NCI-H2081 (cell line): ENCODE measurements around the gene RHAG.
"Not testable (repeated sequence)": the region's sequence is repeated elsewhere in the genome, so short reads cannot be mapped to it uniquely, and the experiment has no call there.

Source experiments
- DNase-seq, 2 experiments: peaks; one replicate each; lab custom pipeline; 2025; lab: John Stamatoyannopoulos, UW

RHAG gene

DNA sequence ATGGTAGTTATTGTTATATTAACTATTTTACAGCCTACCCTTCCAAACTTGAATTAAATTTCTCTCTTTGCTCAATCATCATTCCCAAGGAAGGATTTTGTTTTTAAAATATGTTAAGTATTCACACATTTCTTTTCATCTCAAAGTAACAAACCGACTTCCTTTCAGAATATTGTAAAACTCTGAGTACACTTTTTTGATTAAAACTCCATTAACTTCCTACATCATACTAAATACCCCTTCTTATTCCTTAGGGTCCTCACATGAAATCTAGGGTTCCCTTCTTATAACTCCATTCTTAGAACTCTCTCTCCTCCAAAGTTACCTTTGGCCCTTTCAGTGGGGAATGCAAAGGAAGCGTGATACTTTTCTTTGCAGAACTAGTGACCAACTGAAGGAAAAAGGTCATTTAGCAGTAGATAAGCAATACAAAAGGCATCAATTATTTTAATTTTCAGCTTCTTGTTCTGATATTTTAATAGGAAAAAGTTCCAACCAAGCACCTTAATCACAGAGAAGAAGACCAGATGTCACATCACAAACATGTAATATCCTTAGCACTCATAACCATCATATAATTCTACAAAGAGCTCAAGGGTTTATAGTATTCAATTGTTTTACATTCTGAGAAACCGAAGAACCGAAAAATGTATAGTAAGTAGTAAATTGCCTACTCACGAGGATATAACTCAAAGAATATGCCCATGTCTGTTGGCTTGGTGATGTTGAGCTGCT, 494 bp downstream of the RHAG start:
- no peak for DNase-seq

DNA sequence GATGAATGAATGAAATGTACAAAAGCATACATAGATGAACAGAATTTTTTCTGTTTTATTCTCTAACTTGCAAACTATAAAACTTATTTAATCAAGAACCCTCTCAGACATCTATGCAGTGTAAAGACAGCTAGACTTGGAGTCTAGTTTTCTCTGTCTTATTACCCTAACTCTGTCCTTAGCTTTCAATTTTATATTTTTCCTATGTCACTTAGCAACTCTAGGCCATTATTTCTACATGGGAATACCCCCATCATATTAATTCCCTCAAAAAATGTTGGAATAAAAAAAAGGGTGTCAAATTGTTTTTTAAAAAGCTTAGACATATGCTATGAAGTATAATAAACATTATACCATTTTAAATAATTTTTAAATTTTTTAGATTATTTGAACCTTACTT, 1.2 kb downstream of the RHAG start:
- no peak for DNase-seq

GRCh38 chr6:49634836-49635218, 1.8 kb downstream of the RHAG start:
- no peak for DNase-seq

DNA sequence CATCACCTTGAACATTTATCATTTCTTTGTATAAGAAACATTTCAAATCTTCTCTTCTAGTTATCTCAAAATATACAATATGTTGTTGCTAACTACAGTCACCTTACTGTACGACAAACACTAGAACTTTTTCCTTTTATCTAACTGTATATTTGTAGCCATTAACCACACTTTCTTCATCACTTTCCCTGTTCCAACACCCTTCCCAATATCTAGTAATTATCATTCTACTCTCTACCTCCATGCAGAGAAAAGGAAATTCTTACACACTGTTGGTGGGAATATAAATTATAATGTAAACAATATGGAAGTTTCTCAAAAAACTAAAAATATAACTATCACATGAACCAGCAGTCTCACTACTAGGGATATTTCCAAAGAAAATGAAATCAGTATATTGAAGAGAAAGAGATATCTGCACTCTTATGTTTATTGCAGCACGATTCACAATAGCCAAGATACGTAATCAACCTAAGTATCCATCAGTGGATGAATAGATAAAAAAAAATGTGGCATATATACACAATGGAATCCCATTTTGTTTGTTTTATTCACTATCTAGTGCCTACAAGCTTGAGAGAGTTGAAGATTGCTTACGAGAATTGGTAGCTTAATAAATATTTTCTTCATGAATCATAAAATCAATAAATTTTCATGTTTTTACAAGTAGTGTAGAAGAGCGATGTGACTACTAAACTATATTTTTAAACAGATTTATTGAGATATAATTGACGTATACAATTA, 2.4 kb downstream of the RHAG start:
- no peak for DNase-seq

GRCh38 chr6:49633541-49633940, 3.1 kb downstream of the RHAG start:
- no peak for DNase-seq

DNA sequence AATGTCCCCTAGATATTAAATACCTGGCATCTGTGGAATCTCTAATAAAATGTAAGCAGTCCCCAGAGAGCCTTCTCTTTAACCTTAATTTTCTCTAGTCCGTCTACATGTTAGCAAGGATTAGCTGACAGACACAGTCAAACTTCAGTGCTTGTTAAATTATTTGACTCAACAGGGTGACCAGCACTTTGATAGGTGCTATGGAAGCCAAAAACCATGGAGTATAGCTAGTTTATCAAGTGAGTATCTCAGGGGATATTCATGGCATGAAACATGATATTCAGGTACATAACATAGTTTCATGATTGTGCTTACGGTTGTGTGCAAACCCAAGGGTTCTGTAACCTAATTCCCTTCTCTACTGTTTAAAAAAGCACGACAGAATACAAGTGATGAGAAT, 3.9 kb downstream of the RHAG start:
- DNase-seq: no peak

DNA sequence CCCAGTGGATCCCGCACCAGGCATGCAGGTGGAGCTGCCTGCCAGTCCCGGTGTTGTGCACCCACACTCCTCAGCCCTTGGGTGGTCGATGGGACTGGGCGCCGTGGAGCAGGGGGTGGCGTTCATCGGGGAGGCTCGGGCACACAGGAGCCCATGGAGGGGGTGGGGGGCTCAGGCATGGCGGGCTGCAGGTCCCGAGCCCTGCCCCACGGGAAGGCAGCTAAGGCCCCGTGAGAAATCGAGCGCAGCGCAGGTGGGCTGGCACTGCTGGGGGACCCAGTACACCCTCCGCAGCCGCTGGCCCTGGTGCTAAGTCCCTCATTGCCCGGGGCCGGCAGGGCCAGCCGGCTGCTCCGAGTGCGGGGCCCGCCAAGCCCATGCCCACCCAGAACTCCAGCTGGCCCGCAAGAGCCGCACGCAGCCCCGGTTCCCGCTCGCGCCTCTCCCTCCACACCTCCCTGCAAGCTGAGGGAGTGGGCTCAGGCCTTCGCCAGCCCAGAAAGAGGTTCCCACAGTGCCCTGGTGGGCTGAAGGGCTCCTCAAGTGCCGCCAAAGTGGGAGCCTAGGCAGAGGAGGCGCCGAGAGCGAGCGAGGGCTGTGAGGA, 7.1 kb downstream of the RHAG start:
- DNase-seq: not testable (repeated sequence)

- DNase-seq: no peak
These were observed 9.8 kb downstream of the RHAG start for GRCh38 chr6:49626811-49627210.

GRCh38 chr6:49618257-49618656, 18.4 kb downstream of the RHAG start:
- DNase-seq: no peak

DNA sequence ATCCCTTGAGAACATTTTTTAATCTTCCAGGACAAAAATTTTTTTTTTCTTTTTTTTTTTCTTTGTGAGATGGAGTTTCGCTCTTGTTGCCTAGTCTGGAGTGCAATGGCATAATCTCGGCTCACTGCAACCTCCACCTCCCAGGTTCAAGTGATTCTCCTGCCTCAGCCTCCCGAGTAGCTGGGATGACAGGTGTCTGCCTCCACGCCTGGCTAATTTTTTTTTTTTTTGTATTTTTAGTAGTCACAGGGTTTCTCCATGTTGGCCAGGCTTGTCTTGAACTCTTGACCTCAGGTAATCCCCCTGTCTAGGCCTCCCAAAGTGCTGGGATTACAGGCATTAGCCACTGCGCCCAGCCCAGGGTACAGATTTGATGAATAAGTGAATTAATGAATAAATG, 22.5 kb downstream of the RHAG start:
- not testable (repeated sequence) for DNase-seq

GRCh38 chr6:49609285-49609684, 27.4 kb downstream of the RHAG start:
- DNase-seq: no peak

DNA sequence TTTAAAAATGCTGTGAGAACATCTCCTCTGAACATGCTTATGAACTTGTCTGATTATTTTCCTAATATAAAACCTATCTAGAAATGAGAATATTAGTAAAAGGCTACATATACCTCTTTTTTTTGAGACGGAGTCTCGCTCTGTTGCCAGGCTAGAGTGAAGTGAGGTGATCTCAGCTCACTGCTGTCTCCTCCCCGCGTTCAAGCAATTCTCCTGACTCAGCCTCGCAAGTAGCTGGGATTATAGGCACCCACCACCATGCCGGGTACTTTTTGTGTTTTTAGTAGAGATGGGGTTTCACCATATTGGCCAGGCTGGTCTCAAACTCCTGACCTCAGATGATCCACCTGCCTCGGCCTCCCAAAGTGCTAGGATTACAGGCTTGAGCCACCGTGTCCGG, 28.4 kb downstream of the RHAG start:
- DNase-seq: not testable (repeated sequence)

- no peak for DNase-seq
These were observed 29.2 kb downstream of the RHAG start for GRCh38 chr6:49607391-49607982.

DNA sequence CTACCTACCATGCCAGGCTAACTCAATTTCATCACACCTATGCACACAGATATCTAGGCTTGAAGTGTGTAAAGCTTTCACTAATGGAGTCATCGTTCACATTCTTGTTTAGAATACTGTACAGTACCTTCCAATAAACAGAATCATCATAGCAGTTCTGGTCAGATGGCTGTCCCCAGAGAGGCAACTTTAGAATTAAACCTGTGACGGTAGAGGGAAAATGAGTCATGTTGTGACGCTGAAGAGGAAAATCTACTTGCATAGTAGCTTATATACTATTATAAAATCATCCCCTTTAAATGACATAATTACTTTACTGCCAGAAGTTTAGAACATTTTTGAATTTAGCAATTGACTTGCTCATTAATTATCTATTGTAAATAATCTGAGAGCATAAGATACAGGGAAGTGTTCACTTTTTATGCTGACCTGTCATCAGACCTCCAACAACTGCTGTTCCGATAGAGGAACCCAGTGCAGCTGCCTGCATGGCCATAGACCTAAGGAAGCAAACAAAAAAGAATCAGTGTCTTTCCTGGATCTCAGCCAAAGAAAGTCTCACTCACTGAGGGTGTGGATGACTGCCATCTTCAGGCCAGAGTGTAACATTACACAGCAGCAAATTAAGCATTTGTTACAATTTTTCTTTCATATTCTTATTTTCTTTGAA, 29.8 kb downstream of the RHAG start:
- peak; percentile 81 to 89 for DNase-seq

DNA sequence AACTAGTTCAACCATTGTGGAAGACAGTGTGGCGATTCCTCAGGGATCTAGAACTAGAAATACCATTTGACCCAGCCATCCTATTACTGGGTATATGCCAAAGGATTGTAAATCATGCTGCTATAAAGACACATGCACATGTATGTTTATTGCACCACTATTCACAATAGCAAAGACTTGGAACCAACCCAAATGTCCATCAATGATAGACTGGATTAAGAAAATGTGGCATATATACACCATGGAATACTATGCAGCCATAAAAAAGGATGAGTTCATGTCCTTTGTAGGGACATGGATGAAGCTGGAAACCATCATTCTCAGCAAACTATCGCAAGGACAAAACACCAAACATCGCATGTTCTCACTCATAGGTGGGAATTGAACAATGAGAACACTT, 32.6 kb downstream of the RHAG start:
- DNase-seq: not testable (repeated sequence)

DNA sequence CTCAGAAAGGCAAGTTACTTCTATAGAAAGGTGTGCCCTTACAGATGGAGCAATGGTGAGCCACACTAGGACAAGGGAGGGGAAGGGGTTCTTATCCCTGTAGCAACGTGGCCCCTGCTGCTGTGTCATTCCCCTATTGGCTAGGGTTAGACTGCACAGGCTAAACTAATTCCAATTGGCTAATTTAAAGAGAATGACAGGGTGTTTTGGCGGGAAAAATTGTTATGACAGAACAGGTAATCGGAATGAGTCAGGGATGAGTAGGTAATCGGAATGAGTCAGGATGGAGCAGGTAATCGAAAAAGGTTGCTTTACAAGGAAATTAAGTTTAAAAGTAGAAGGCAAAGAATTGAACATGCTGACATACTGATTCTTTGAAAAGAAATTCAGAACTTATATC, 49.4 kb downstream of the RHAG start:
- not testable (repeated sequence) for DNase-seq

- DNase-seq: no peak
These were observed 54.1 kb downstream of the RHAG start for GRCh38 chr6:49582529-49582928.

DNA sequence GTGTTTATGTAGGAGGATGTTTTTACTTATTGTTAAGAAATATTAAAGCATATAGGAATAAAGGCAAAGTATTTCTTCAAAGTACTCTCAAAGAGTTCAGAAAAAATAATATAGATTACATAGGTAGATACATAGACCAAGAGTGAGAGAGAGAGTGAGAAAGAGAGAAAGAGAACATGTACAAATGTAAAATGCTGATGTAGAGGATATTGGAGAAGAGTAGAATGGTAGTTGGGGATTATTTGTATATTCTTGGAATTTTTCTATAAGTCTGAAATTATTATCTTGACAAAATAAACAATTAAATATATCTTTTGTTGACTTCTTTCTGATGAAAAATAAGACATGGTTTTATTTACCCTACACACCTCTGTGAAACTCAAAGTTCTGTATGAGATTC, 57.0 kb downstream of the RHAG start:
- DNase-seq: no peak

DNA sequence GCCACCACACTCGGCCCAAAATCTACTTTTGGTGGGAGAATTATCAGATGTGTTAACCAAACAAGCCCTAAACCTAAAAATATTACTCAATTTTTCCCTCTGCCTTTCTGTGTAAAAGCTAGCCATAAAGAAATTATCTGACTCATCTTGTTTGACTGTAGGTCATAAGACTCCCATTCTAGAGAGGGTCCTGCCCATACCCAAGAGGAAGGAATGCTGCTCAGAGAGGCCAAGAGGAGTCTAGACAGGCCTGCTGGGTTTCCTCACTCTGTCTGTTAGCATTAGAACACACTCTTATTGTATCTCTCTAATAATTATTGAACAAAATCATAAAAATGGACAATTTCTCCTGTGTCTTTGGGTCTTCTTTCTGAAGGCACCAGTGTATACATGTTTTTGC, 60.0 kb downstream of the RHAG start:
- no peak for DNase-seq

DNA sequence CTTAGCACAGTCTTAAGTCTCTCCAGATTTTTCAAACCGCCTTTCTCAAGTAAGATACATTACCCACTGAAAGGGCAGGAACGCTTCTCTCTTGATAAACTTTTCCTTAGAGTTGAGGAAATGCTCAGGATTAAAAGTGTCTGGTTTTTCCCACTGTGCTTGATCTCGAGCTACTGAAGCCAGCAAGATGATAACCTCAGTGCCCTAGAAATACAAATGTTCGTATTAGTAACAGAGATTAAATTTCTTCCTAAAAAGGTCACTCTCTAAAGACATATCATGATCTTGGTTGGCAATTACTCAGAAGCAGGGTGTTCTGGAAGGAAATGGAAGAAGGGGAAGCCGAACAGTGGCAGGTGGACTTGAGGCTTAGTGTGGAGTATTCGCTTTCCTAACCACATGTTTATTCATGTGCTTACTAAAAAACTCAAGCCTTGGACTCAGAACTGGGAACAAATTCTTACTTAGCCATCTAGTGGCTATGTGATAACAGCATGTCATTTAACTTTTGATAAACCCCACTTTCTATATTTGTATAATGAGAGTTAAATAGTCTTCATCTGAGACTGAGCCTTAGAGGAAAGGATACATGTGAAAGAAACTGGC, 66.1 kb downstream of the RHAG start:
- no peak for DNase-seq

- no peak for DNase-seq
These were observed 70.8 kb downstream of the RHAG start for GRCh38 chr6:49565855-49566254.

DNA sequence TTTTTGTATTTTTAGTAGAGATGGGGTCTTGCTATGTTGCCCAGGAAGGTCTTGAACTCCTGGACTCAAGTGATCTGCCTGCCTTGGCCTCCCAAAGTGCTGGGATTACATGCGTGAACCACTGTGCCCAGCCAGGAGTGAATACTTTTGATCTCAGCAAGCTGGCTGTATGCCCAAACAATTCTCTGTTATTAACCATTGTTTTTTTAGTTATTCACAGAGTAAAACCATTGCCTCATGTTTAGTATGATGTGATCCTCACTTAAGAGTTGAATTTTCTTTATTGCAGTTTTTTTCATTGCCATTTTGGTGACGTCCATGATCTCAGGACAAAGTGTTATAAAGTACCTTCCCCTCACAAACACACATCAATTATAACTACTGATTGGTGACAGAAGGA, 71.4 kb downstream of the RHAG start:
- no peak for DNase-seq
